ENCODE results near the gene ZSCAN2.

ZSCAN2 gene

DNA sequence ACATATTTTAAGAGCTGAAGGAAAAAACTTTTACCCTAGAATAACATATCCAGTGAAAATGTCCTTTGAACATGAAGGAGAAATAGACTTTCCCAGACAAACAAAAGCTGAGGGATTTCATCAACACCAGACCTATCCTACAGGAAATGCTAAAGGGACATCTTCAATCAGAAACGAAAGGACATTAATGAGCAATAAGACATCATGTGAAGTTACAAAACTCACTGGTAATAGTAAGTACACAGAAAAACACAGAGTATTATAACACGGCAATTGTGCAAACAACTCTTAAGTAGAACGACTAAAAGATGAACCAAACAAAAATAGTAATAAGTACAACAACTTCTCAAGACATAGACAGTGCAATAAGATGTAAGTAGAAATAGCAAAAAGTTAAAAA is 3.5 kb upstream of the ZSCAN2 start:
- TF ChIP-seq FOXP2 (optimal IDR thresholded peaks at IDR 0.05; ENCODE audit: borderline replicate concordance, extremely low read depth, extremely low read length, insufficient read depth) = no peak
- TF ChIP-seq SIN3A (IDR thresholded peaks at IDR 0.05; ENCODE audit: borderline replicate concordance, insufficient read depth, low read length) = no peak
- TF ChIP-seq POLR2AphosphoS5 (IDR thresholded peaks at IDR 0.05; ENCODE audit: low read depth, low read length) = no peak
- no peak for TF ChIP-seq TAF1 (IDR thresholded peaks at IDR 0.05; ENCODE audit: borderline replicate concordance, insufficient read depth, low read length)
- TF ChIP-seq, protein P1, sequence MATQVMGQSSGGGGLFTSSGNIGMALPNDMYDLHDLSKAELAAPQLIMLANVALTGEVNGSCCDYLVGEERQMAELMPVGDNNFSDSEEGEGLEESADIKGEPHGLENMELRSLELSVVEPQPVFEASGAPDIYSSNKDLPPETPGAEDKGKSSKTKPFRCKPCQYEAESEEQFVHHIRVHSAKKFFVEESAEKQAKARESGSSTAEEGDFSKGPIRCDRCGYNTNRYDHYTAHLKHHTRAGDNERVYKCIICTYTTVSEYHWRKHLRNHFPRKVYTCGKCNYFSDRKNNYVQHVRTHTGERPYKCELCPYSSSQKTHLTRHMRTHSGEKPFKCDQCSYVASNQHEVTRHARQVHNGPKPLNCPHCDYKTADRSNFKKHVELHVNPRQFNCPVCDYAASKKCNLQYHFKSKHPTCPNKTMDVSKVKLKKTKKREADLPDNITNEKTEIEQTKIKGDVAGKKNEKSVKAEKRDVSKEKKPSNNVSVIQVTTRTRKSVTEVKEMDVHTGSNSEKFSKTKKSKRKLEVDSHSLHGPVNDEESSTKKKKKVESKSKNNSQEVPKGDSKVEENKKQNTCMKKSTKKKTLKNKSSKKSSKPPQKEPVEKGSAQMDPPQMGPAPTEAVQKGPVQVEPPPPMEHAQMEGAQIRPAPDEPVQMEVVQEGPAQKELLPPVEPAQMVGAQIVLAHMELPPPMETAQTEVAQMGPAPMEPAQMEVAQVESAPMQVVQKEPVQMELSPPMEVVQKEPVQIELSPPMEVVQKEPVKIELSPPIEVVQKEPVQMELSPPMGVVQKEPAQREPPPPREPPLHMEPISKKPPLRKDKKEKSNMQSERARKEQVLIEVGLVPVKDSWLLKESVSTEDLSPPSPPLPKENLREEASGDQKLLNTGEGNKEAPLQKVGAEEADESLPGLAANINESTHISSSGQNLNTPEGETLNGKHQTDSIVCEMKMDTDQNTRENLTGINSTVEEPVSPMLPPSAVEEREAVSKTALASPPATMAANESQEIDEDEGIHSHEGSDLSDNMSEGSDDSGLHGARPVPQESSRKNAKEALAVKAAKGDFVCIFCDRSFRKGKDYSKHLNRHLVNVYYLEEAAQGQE (IDR thresholded peaks at IDR 0.05; ENCODE audit: insufficient read depth in 1 of 2, low read depth in 2 of 2, low read length in 2 of 2) = no peak

DNA sequence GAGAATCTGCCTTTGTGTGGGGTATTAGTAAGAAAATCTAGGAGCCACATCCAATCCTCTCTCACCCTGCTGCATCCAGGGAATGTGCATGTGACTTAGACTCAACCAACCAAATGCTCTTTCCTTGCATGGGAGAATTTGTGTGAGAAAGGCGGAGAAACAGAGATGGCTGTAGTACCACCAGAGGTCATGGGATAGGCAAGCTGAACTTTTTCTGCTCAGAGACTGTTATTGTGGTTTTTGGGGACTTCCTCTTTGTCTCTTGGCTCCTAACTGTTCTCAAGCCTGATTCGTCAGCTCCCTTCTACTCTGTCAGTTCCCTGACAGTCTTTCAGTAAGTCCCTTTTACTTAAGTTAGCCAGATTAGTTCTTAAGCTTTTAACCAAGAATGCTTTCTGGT is 2.6 kb upstream of the ZSCAN2 start:
- TF ChIP-seq, protein P1 (IDR thresholded peaks at IDR 0.05; ENCODE audit: insufficient read depth in 1 of 2, low read depth in 2 of 2, low read length in 2 of 2) = no peak
- TF ChIP-seq TAF1 (IDR thresholded peaks at IDR 0.05; ENCODE audit: borderline replicate concordance, insufficient read depth, low read length) (no peak), FOXP2 (optimal IDR thresholded peaks at IDR 0.05; ENCODE audit: borderline replicate concordance, extremely low read depth, extremely low read length, insufficient read depth) (no peak), POLR2AphosphoS5 (IDR thresholded peaks at IDR 0.05; ENCODE audit: low read depth, low read length) (no peak), SIN3A (IDR thresholded peaks at IDR 0.05; ENCODE audit: borderline replicate concordance, insufficient read depth, low read length) (no peak)

DNA sequence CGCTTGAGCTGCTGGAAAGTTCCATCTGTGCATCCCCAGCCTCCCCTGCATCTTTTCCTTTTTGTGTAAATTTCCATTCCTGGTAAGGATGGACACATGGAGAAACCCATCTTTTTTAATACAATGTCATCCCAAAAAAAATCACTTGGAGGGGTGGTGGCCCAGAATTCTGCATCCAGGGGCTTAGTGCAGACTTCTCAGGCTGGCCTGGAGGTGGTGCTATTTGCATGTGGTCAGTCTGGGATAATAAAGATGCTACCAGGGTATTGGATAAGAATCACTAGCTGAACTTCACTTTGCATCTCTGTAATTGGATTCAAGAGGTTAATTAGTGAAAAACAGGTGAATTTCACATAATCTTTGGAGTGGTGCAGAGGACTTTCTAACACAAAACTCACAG is 1.8 kb upstream of the ZSCAN2 start:
- no peak for TF ChIP-seq FOXP2 (optimal IDR thresholded peaks at IDR 0.05; ENCODE audit: borderline replicate concordance, extremely low read depth, extremely low read length, insufficient read depth)
- no peak for TF ChIP-seq SIN3A (IDR thresholded peaks at IDR 0.05; ENCODE audit: borderline replicate concordance, insufficient read depth, low read length)
- TF ChIP-seq TAF1 (IDR thresholded peaks at IDR 0.05; ENCODE audit: borderline replicate concordance, insufficient read depth, low read length) = no peak
- TF ChIP-seq POLR2AphosphoS5 (IDR thresholded peaks at IDR 0.05; ENCODE audit: low read depth, low read length) = no peak
- TF ChIP-seq, protein P1 (IDR thresholded peaks at IDR 0.05; ENCODE audit: insufficient read depth in 1 of 2, low read depth in 2 of 2, low read length in 2 of 2) = no peak

DNA sequence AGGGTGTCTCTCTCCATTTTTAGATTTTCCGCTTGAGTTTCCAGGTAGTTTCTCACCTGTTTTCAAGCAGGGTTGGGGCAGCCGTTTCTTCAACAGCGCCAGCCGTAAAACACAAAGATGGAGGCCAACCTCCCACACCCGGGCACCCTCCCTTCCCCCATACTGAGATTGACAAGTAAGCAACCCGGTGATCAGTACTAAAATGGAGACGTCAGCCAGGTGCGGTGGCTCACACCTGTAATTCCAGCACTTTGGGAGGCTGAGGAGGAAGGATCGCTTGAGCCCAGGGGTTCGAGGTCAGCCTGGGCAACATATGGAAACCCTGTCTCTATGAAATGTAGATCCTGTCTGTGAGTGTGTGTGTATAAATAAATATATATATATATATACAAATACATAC is 903 bp upstream of the ZSCAN2 start:
- TF ChIP-seq POLR2AphosphoS5 (IDR thresholded peaks at IDR 0.05; ENCODE audit: low read depth, low read length) (no peak), SIN3A (IDR thresholded peaks at IDR 0.05; ENCODE audit: borderline replicate concordance, insufficient read depth, low read length) (no peak), TAF1 (IDR thresholded peaks at IDR 0.05; ENCODE audit: borderline replicate concordance, insufficient read depth, low read length) (no peak), FOXP2 (optimal IDR thresholded peaks at IDR 0.05; ENCODE audit: borderline replicate concordance, extremely low read depth, extremely low read length, insufficient read depth) (no peak)
- TF ChIP-seq, protein P1 (IDR thresholded peaks at IDR 0.05; ENCODE audit: insufficient read depth in 1 of 2, low read depth in 2 of 2, low read length in 2 of 2) = no peak

DNA sequence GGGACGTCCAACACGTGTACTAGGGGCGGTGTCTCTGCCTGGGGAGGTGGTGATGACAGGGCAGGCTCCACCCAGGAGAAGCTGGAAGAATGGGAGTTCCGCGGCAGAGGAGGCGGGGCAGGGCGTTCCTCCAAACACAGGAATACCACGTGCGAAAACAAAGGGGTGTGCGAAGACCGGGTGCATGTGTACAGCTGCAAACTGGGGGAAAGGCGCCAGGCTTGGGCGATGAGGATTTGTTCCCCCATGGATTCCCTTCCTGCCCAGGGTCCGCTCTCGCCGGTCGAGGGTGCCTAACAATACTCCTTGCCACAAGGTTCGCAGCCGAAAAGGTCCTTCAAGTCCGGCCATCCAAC is 500 bp upstream of the ZSCAN2 start:
- peak; percentile 99 for TF ChIP-seq SIN3A (IDR thresholded peaks at IDR 0.05; ENCODE audit: borderline replicate concordance, insufficient read depth, low read length)
- TF ChIP-seq TAF1 (IDR thresholded peaks at IDR 0.05; ENCODE audit: borderline replicate concordance, insufficient read depth, low read length) = no peak
- TF ChIP-seq POLR2AphosphoS5 (IDR thresholded peaks at IDR 0.05; ENCODE audit: low read depth, low read length) = no peak
- TF ChIP-seq, protein P1 (IDR thresholded peaks at IDR 0.05; ENCODE audit: insufficient read depth in 1 of 2, low read depth in 2 of 2, low read length in 2 of 2) = no peak
- no peak for TF ChIP-seq FOXP2 (optimal IDR thresholded peaks at IDR 0.05; ENCODE audit: borderline replicate concordance, extremely low read depth, extremely low read length, insufficient read depth)

Measured in PFSK-1 (cell line).